HepG2 (cell line): Measurements from ENCODE around the gene SMARCD1. TPM values are rescaled to one million over a fixed set of nuclear protein-coding genes. Genes with fewer than 3 reads are reported as not detected.
A peak's percentile ranks its signal among the peaks of the same experiment; 100 is the strongest.

Experiments
- IRF9 ChIP-seq: sonication (generic); formaldehyde crosslinking; IDR thresholded peaks from 2 replicates; pipeline ENCODE4 v1.8.0; 2022; ENCODE audit warnings: missing genetic modification reagents, mild to moderate bottlenecking, borderline replicate concordance
- ISX ChIP-seq: sonication (generic); formaldehyde crosslinking; conservative IDR thresholded peaks from 2 replicates; pipeline ENCODE4 v1.5.0; 2020; ENCODE audit warnings: missing genetic modification reagents
- JUND ChIP-seq: sonication (generic); formaldehyde crosslinking; IDR thresholded peaks from 2 replicates; pipeline ENCODE4 v1.8.0; 2022; ENCODE audit warnings: mild to moderate bottlenecking, missing genetic modification reagents
- KMT2B ChIP-seq: IDR thresholded peaks from 2 replicates; pipeline ENCODE4 v1.6.1; 2016; ENCODE audit warnings: missing genetic modification reagents, missing compliant biosample characterization
- MIER2 ChIP-seq: IDR thresholded peaks from 2 replicates; pipeline ENCODE4 v1.6.1; 2016; ENCODE audit warnings: missing biosample characterization, missing genetic modification reagents
- SAP130 ChIP-seq: IDR thresholded peaks from 2 replicates; pipeline ENCODE4 v1.6.1; 2016; ENCODE audit warnings: low read depth
- SPEN ChIP-seq: sonication (generic); formaldehyde crosslinking; IDR thresholded peaks from 2 replicates; pipeline ENCODE4 v1.5.1; 2020; ENCODE audit warnings: low read depth, mild to moderate bottlenecking, missing genetic modification reagents
- SUZ12 ChIP-seq: fragments of 150-350 bp; IDR thresholded peaks from 2 replicates; pipeline ENCODE4 v1.6.1; 2014; ENCODE audit warnings: low read depth, low read length
- TFDP2 ChIP-seq: sonication (generic); formaldehyde crosslinking; IDR thresholded peaks from 2 replicates; pipeline ENCODE4 v1.4.0; 2020; ENCODE audit warnings: missing genetic modification reagents
- ZBTB37 ChIP-seq: sonication (generic); formaldehyde crosslinking; IDR thresholded peaks from 2 replicates; pipeline ENCODE4 v1.4.0; 2020; ENCODE audit warnings: mild to moderate bottlenecking, missing genetic modification reagents
- ZBTB43 ChIP-seq: sonication (generic); formaldehyde crosslinking; conservative IDR thresholded peaks from 2 replicates; pipeline ENCODE4 v1.4.0; 2020; ENCODE audit warnings: missing genetic modification reagents
- ZBTB7B ChIP-seq: sonication (generic); formaldehyde crosslinking; IDR thresholded peaks from 2 replicates; pipeline ENCODE4 v1.4.0; 2020; ENCODE audit warnings: missing genetic modification reagents
- ZIK1 ChIP-seq: sonication (generic); formaldehyde crosslinking; IDR thresholded peaks from 2 replicates; pipeline ENCODE4 v1.5.0; 2020; ENCODE audit warnings: mild to moderate bottlenecking, low read depth, missing genetic modification reagents, borderline replicate concordance
- ZNF232 ChIP-seq: sonication (generic); formaldehyde crosslinking; IDR thresholded peaks from 2 replicates; pipeline ENCODE4 v1.4.0; 2020; ENCODE audit warnings: missing genetic modification reagents, borderline replicate concordance
- ZNF609 ChIP-seq: sonication (generic); formaldehyde crosslinking; IDR thresholded peaks from 2 replicates; pipeline ENCODE4 v1.4.0; 2020; ENCODE audit warnings: mild to moderate bottlenecking, missing genetic modification reagents, borderline replicate concordance
- polyA plus RNA-seq, 8 experiments: library from polyadenylated mRNA; depleted of rRNA in 3 of 8; stranded (reverse) in 7 of 8; unstranded in 1 of 8; fragments of >200 nt; fragmentation: Illumina TruSeq in 4 of 8; extraction: Trizol in 4 of 8; gene quantifications; 2 replicates each; pipeline versions ENCODE4 v1.2.1 to v1.2.3, GENCODE V29; 2011 to 2016; ENCODE audit warnings: low read depth in 4 of 8, missing spikeins in 1 of 8, mixed read lengths in 1 of 8; ENCODE audit not compliant: insufficient read depth in 1 of 8
- total RNA-seq, 5 experiments: library from RNA; depleted of rRNA; stranded (reverse); fragments of >200 nt; fragmentation: Illumina TruSeq; extraction: Trizol; gene quantifications; 2 replicates each; pipeline ENCODE4 v1.2.3, GENCODE V29; 2016; ENCODE audit warnings: low read depth in 1 of 5

Gene SMARCD1
- total and polyA plus RNA-seq, 2 of the 13 experiments (the other 11 are each of a cell fraction or from before 2014, with no cell fraction given), result 51.7 to 54.6 TPM

- no peak for TF ChIP-seq IRF9
- TF ChIP-seq KMT2B (CRISPR knock-in tag), result peak; percentile 66; the same call in 1 of the 2 replicates
- peak; percentile 76; the same call in 1 of the 2 replicates for TF ChIP-seq SPEN (CRISPR knock-in tag)
- TF ChIP-seq TFDP2 (CRISPR knock-in tag), result peak; percentile 43; the same call in 1 of the 2 replicates
- 0 out of 2 replicates have a peak, but pooled peaks have one; percentile 54 for TF ChIP-seq ZBTB7B (CRISPR knock-in tag)
- TF ChIP-seq MIER2 (CRISPR knock-in tag), result peak; percentile 55; the same call in 1 of the 2 replicates
- peak; percentile 82 for TF ChIP-seq SAP130 (CRISPR knock-in tag)
- no peak; the same call in 1 of the 2 replicates for TF ChIP-seq JUND (CRISPR knock-in tag)
- TF ChIP-seq SUZ12, result no peak
- no peak for TF ChIP-seq ISX (CRISPR knock-in tag)
- no peak for TF ChIP-seq ZBTB37 (CRISPR knock-in tag)
- no peak for TF ChIP-seq ZBTB43
- TF ChIP-seq ZNF609, result no peak
- peak; percentile 12; the same call in 1 of the 2 replicates for TF ChIP-seq ZIK1 (CRISPR knock-in tag)
- no peak for TF ChIP-seq ZNF232
Observed at GRCh38 chr12:50084775-50085614, at the start of gene SMARCD1 (continued).
